Lower leg skin (tissue), 4 donors: Measurements from ENCODE around the gene MATN1. TPM values are rescaled to one million over a fixed set of nuclear protein-coding genes. Genes with fewer than 3 reads are reported as not detected.

Experiments
- DNase-seq, 2 donors: peaks; one replicate each; pipeline ENCODE4 v3.0.0-alpha.2; 2019; ENCODE audit warnings: low spot score in 2 of 2
- H3K4me3 ChIP-seq: fragments of 200-600 bp; sonication (generic); 2 replicates; pipeline ENCODE4 v1.5.1; 2017; ENCODE audit warnings: mild to moderate bottlenecking, low read depth; ENCODE audit not compliant: poor library complexity, severe bottlenecking
- CTCF ChIP-seq, 3 donors: fragments of 450-650 bp; IDR thresholded peaks; one replicate each; pipeline ENCODE4 v1.5.1; 2016; ENCODE audit warnings: antibody characterized with exemption in 3 of 3, mild to moderate bottlenecking in 3 of 3, moderate library complexity in 2 of 3
- POLR2A ChIP-seq, 2 donors: fragments of 450-650 bp; IDR thresholded peaks; one replicate each; pipeline ENCODE4 v1.6.1; 2016 to 2017; ENCODE audit warnings: antibody characterized with exemption in 2 of 2, mild to moderate bottlenecking in 1 of 2, moderate library complexity in 1 of 2
- WGBS, 2 donors: methylation state at CpG; one replicate each; pipeline ENCODE4 v1.1.5; 2018; 5-methylcytosine and 5-hydroxymethylcytosine counted together
- intact Hi-C: fragments of 100-400 bp; cut with DNase I; formaldehyde crosslinking; loops from one replicate; pipeline ENCODE4 v1.15.0; 2023; ENCODE audit warnings: low total_unique reads
- total RNA-seq, 4 donors: library from RNA; depleted of rRNA; stranded (reverse); fragments of >200 nt; gene quantifications; one replicate each; pipeline ENCODE4 v1.1.0, GENCODE V29; 2016

MATN1 gene
- total RNA-seq, 4 donors from 2014 or later = not detected

GRCh38 chr1:30762152-30762929 is 39.0 kb upstream of the MATN1 start:
- H3K4me3 ChIP-seq = no peak overlapping the region
- intact Hi-C loops = no loop called here
- 54 to 79% methylated on average over 6 of the region's 6 CpGs for WGBS, 2 donors
- no peak for DNase-seq
- TF ChIP-seq POLR2A (IDR thresholded peaks at IDR 0.05) (no peak), CTCF (IDR thresholded peaks at IDR 0.05) (no peak)

DNA sequence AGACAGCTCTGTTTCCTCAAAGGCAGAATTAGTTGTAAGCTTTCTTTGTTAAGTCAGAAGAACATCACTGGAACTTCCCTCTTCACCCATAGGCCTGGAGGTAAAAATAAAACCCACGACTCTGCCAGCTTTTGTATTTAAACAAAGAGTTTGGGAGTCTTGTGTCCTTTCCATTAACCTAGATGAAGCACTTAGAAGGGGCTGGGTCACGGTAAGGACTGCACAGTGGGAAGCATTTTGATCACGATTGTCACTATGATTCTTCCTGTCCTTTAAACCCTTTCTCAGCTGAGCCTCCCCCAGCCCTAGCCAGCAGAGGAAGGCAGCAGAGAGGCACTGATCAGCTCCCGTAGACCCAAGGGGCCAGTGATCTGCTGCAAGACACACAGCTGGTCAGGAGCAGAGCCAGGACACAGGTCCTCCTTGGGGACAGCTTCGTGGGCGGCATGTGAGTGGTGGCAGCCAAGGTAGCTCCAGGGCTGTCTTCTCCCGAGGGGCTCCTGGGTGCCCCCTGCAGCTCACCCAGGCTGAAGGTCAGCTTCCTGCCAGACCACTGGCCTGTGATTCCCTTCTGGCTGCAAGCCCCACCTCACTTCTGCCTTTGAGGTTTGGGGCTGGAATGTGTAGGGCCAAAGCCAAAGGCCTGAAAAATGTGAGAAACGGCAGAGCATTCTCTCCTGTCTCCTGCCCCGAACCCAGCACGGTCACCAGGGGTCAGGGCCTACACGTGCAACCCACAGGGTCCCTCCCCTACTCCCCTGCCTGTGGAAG is 38.2 kb upstream of the MATN1 start:
- intact Hi-C loops = no loop called here
- no peak for DNase-seq
- H3K4me3 ChIP-seq = no peak overlapping the region
- no peak for TF ChIP-seq CTCF (IDR thresholded peaks at IDR 0.05)
- no peak for TF ChIP-seq POLR2A (IDR thresholded peaks at IDR 0.05)
- WGBS, 2 donors = 56 to 57% methylated on average over 11 of the region's 11 CpGs

- no peak for TF ChIP-seq POLR2A (IDR thresholded peaks at IDR 0.05)
- no peak for TF ChIP-seq CTCF (IDR thresholded peaks at IDR 0.05)
- intact Hi-C loops = no loop called here
- no peak overlapping the region for H3K4me3 ChIP-seq
- no peak for DNase-seq
- 75 to 81% methylated on average over 18 of the region's 18 CpGs for WGBS, 2 donors
Observed at GRCh38 chr1:30760596-30761324, 37.4 kb upstream of the MATN1 start.

DNA sequence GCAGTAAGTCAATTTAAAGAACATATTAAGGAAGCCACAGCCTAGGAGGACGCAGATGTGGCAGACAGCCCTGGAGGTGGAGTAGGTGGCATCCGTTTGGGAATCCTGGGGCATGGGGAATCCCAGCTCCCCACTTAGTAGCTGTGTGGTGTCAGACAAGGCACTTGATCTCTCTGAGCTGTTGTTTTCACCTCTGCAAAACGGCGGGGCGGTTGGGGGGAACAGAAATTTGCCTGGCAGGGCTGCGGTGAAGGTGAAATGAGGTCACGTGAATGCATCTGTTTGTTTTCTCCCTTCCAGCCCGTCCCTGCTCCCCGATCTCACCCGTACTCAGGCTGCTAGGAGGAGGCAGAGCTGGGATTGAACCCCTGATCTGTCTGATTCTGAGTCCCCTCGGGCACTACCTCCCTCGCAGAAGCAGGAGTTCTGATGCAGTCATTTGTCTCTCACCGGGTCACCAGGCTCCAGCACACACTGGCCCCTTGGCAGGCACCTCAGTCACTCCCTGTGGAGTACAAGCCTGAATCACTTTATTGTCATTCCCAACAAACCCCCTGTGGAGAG is 36.4 kb upstream of the MATN1 start:
- DNase-seq = no peak
- no peak for TF ChIP-seq POLR2A (IDR thresholded peaks at IDR 0.05)
- TF ChIP-seq CTCF (IDR thresholded peaks at IDR 0.05) = no peak
- no peak overlapping the region for H3K4me3 ChIP-seq
- WGBS, 2 donors = 78 to 87% methylated on average over 13 of the region's 13 CpGs
- intact Hi-C loops = no loop called here

DNA sequence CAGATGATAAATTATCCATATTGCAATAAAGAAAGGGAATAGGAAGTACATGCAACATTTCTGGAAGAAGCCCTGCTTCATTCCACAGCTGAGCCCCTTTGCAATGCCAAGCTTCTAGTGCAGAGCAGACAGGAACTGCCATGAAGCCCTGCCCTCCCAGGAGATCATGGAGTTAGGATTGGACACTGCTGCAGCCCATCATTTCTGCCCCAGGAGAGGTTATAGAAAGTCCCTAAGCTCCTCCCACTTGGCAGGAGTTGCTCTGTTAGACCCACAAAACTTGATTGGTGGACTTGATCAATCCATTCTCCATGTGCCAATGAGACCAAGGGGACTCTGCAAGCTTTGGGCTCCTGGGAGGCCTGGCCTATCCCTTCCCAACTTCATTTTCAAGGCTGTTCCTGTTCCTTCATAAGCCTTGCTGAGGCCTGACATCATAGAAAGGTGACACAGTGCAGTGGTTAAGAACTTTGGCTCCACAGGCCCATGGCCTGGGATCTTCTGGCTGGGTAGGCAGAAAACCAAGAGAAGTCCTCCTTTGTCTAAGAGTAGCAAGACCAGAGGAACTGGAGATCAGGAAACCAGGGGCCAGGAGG is 35.5 kb upstream of the MATN1 start:
- TF ChIP-seq POLR2A (IDR thresholded peaks at IDR 0.05) (no peak), CTCF (IDR thresholded peaks at IDR 0.05) (no peak)
- no peak overlapping the region for H3K4me3 ChIP-seq
- intact Hi-C loops = no loop called here
- DNase-seq = no peak
